HG03432 (cell line): ENCODE results near the gene EPGN.

Experiments
- ATAC-seq: cut with Tn5 transposase; IDR thresholded peaks from one replicate; pipeline ENCODE4 v1.9.1; 2021; ENCODE audit warnings: mild to moderate bottlenecking, moderate library complexity; ENCODE audit not compliant: unreplicated experiment

The EPGN gene

GRCh38 chr4:74307170-74307569, 1.1 kb upstream of the EPGN start:
- ATAC-seq = no peak

- no peak for ATAC-seq
Observed at GRCh38 chr4:74309223-74309622, 953 bp downstream of the EPGN start.

- ATAC-seq = peak; percentile 77
Observed at GRCh38 chr4:74311696-74312313, 3.5 kb downstream of the EPGN start.

- ATAC-seq = no peak
Observed at GRCh38 chr4:74314329-74314728, 6.1 kb downstream of the EPGN start.

GRCh38 chr4:74314944-74315343, 6.7 kb downstream of the EPGN start:
- ATAC-seq = no peak

- no peak for ATAC-seq
Observed at GRCh38 chr4:74315376-74315775, 7.1 kb downstream of the EPGN start.

GRCh38 chr4:74316397-74316796, 8.1 kb downstream of the EPGN start:
- no peak for ATAC-seq

GRCh38 chr4:74317616-74318246, 9.5 kb downstream of the EPGN start:
- ATAC-seq = no peak

GRCh38 chr4:74318276-74318675, 10.0 kb downstream of the EPGN start:
- no peak for ATAC-seq

GRCh38 chr4:74319470-74319869, 11.2 kb downstream of the EPGN start:
- no peak for ATAC-seq

GRCh38 chr4:74320559-74321118, 12.4 kb downstream of the EPGN start:
- ATAC-seq = peak; percentile 92

- no peak for ATAC-seq
Observed at GRCh38 chr4:74322301-74322700, 14.0 kb downstream of the EPGN start.

GRCh38 chr4:74323663-74324062, 15.4 kb downstream of the EPGN start:
- no peak for ATAC-seq

- ATAC-seq = no peak
Observed at GRCh38 chr4:74324262-74324661, 16.0 kb downstream of the EPGN start.

GRCh38 chr4:74325886-74326285, 17.6 kb downstream of the EPGN start:
- no peak for ATAC-seq

GRCh38 chr4:74327762-74328161, 19.5 kb downstream of the EPGN start:
- no peak for ATAC-seq

GRCh38 chr4:74328501-74328900, 20.2 kb downstream of the EPGN start:
- no peak for ATAC-seq

- no peak for ATAC-seq
Observed at GRCh38 chr4:74329307-74329706, 21.0 kb downstream of the EPGN start.

- no peak for ATAC-seq
Observed at GRCh38 chr4:74330295-74330750, 22.1 kb downstream of the EPGN start.

GRCh38 chr4:74331252-74331651, 23.0 kb downstream of the EPGN start:
- ATAC-seq = no peak

- no peak for ATAC-seq
Observed at GRCh38 chr4:74331944-74332343, 23.7 kb downstream of the EPGN start.

GRCh38 chr4:74334636-74335035, 26.4 kb downstream of the EPGN start:
- ATAC-seq = no peak
